DMS 273 (cell line): ENCODE data around the gene MGST3.
"Not testable (repeated sequence)": the region's sequence is repeated elsewhere in the genome, so short reads cannot be mapped to it uniquely, and the experiment has no call there.

Source experiments
- DNase-seq: peaks from one replicate; lab custom pipeline; 2025; ENCODE audit not compliant: unreplicated experiment; lab: John Stamatoyannopoulos, UW

Gene MGST3

DNA sequence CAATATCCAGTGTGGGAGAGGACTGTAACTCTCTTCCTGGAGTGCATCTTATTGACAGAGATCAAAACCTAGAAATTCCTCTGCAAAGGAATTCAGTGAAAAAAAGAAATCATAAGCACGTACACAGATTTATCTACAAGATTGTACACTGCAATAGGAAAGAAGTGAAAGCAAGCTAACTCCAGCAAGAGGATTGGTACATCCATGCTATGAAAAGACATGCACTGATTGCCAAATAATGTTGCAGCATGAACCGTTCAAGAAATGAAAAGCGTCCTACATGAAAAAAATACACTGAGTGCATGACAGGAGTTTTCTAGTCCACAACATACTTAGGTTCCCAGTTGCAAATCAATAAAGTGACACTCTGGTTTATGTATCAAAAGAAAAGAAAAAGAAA, 1.9 kb upstream of the MGST3 start:
- no peak for DNase-seq

GRCh38 chr1:165629848-165630628, 996 bp upstream of the MGST3 start:
- DNase-seq, result peak; percentile 80

DNA sequence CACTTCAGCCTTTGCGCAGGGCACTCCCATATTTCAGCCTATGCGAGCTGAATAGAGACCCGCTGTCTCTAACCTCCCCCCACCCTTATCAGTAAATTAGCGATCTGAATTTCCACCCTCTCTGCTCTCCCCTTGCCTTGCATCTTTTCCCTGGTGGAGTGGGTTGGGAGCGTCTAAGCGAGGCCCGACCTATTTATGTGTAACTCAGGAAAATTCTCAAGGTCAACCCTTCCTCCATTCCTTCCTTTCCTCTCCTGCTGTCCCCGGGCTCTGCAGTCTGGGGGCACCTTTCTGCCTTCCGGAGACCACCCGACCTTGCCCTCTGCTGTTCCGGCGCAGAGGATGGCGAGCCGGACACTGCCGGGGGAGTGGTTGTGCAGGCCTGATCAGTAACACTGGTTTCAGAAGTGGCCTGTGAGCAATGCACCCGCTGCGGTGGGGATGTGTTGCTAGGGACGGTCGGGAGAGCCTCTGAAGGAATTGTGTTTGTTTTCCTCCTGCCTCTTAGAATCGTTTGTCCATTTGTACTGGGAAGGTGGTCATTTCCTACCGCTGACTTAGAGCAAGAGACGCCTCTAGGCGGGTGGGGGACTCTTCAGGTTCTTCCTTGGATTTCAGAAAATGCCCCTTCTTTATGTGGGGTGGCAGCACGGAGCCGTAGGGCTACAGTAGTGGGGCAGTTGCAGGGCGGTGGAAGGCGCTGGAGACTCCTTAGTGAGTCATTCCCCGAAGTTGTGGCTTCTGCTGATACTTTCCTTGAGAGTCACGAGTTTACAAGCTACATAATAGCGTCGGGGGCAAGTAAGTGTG, 513 bp downstream of the MGST3 start:
- DNase-seq, result peak; percentile 73

DNA sequence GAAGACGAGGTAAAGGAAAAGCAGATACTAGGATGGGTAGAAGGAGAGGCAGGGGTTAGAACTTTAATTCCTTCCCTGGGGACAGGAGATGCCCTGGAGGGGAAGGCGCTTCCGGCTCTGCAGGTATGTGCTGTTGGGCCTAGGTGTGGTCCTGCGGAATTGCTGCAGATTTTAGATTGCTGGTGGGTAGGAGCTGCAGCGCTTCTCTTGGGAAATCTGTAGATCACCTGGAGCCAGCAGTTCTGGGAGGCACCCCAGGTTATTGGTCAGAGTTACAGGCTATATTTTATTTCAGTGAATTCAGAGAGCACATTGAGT, 1.1 kb downstream of the MGST3 start:
- DNase-seq, result no peak

- no peak for DNase-seq
These were observed 1.5 kb downstream of the MGST3 start for GRCh38 chr1:165632491-165632890.

GRCh38 chr1:165633614-165634013, 2.6 kb downstream of the MGST3 start:
- no peak for DNase-seq

DNA sequence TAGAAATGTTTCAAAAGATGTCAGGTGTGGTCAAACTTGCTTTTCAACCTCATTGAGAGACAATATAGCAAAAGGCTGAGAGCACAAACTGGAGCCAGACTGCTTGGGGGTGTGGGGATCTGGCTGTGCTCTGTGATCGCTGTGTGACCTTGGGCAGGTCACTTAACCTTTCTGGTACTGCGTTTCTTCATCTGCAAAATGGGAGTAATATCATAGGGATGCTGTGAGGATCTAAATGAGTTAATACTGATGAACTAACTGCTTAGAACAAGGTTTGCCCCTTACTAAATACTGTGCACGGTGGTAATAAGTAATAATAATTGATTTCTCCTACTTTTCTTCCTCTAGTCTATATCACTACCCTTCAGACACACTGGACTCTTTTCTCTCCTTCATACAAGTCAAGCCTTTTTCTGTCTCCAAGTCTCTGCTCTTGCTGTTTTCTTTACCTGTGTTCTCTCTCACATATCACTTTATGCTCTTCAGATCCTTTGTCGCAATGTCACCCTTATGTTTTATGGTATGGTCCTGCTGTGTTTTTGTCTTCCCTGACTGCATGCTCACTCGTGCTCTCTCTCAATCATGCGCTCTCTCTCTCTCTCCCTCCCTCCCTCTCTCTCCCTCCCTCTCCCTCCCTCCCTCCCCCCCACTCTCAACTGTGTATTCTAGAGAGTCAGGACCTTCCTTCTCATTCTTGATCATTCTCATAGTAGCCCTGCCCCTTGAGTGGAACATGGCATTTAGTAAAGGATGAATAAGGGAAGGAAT, 3.3 kb downstream of the MGST3 start:
- no peak for DNase-seq

- no peak for DNase-seq
These were observed 4.3 kb downstream of the MGST3 start for GRCh38 chr1:165635329-165635728.

GRCh38 chr1:165635823-165636222, 4.8 kb downstream of the MGST3 start:
- no peak for DNase-seq

DNA sequence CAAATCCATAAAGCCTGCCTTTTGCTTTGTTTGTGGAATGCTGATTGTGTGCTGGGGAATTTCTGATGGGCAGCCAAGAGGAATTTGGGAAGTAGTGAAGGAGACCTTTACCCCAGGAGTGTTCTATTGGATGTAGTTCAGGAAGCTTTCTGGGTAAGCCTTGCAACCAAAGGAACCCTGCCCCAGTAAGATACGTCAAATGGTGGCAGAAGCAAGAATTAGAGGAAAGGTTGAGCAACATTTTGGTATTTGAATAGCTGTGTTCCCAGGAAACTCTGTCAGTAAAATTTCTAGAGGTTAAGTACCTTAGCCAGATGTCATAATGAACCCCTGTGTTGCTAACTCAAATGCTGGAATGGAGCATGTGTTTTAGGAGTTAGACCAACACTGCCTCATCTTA, 6.4 kb downstream of the MGST3 start:
- no peak for DNase-seq

DNA sequence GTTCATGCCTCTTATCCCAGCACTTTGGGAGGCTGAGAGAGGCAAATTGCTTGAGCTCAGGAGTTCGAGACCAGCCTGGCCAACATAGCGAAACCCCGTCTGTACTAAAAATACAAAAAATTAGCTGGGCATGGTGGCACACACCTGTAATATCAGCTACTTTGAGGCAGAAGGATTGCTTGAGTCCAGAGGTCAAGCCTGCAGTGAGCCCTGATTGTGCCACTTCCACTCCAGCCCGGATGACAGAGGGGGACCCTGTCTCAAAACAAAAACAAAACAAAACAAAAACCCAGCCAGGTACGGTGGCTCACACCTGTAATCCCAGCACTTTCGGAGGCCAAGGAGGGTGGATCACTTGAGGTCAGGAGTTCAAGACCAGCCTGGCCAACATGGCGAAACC, 7.2 kb downstream of the MGST3 start:
- not testable (repeated sequence) for DNase-seq

DNA sequence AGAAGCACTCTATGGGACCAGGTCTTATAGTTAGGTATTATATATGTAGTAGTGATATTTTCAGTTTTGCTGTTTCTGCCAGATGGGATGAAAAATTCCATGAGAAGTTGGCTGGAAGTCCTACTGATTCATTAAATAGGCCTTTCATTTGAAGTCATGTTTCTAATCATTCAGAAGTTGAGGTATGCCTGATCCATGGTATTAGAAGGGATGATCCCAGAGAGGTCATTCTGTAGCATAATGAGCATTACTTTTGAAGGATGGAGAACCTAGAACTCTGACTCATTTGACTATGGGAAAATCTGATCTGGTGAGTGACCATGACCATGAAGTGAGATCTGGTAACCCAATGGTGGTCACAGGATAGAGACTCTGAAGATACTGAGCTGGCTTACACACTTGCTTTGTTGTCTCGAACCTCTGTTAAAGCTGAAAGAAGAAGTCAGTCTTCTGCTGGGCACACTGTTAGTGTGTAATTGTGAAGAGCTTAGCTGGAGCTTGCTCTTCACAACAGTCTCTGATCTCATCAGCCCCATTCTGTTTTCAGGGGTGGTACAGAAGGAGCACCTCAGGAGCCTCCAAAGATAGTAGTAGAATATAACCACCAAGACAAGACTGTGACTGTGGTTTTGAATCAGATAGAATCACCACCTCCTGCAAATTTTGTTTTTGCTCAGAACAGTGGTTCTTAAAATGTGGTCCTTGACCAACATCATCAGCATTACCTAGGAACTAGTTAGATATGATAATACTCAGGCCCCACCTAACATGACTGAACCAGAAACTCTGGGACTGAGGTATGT, 9.0 kb downstream of the MGST3 start:
- no peak for DNase-seq

DNA sequence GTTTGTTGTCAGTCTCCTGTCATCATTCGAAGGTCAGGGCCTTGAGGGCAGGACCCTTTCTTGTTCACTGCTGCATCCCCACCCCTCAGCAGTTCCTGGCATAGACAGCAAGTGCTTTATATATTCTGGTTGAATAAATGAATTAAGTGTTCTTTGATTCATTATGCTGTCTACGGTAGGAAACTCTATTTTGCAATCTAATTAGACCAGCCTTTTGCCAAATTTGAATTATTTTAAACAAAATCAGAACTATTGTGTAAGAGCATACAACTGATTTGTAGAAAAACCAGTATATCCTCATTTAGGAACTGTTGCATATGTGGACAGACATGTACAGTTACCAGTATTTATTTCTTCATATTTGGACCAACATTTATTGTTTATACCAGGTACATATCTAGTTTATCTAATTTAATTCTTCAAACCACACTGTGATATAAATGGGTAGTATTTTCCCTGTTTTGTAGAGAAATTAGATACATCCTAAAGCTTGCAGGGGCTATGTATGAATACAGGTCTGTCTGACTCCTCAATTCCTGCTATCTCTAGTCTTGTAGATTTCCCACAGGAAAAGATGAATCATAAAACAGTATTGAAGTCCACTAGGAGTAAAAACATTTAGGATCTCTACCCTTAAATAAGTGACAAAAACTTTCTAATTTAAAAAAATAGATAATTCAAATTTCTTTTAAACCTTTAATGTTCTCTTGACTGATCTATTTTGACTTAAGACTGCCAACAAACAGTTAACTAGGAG, 10.4 kb downstream of the MGST3 start:
- DNase-seq, result no peak

DNA sequence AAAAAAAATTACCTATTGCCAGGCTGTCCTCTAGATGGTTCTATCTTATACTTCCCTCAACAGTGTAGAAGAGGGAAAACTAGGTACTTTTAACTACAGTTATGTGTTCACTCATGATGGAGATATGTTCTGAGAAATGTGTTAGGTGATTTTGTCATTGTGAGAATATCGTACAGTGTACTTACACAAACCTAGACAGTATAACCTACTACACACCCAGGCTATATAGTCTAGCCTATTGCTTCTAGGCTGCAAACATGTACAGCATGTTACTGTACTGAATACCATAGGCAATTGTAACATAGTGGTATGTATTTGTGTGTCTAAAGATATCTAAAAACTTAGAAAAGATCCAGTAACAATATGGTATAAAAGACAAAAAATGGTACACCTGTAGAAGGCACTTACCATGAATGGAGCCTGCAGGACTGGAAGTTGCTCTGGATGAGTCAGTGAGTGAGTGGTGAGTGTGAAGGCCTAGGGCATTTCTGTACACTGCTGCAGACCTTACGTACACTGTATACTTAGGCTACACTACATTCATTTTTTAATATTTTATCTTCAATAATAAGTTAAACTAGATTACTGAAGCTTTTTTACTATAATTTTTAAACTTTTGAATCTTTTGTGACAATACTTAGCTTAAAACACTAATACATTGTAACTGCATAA, 13.2 kb downstream of the MGST3 start:
- no peak for DNase-seq

- DNase-seq, result peak; percentile 19
These were observed 14.8 kb downstream of the MGST3 start for GRCh38 chr1:165645654-165646366.

GRCh38 chr1:165647517-165647916, 16.5 kb downstream of the MGST3 start:
- no peak for DNase-seq

GRCh38 chr1:165647970-165648369, 16.9 kb downstream of the MGST3 start:
- no peak for DNase-seq

DNA sequence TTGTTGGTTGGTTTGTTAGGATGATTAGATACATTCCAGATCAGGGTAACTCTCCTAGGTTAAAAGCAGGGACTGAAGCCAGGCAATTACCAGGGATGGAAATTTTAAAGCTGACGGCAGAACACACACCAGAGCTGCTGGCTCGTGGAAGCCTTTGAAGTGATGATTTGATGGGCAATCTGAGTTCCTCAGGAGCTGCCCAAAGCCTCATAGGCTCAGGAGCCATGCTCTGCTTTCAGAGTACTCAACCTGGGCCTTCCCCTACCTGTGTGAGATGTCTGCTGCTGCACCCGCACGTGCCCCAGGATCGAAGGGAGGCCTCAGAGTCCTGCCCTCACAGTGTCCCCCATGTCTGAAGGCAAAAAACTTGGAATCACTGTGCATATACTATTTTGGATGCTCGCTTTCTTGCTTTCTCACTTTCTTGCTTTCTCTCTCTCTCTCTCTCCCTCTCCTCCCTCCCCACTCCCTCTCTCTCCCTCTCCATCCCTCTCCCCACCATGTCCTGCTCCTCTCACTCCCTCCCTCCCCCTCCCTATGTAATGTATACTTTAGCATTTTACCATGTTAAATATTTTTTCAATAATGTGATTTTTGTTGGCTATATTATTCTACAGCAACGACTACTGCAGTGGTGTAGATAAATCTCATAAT, 18.0 kb downstream of the MGST3 start:
- no peak for DNase-seq
